GM19395 (cell line): Measurements from ENCODE around the gene ASIP.
"Not testable (repeated sequence)": the region's sequence is repeated elsewhere in the genome, so short reads cannot be mapped to it uniquely, and the experiment has no call there.

Experiments used
- ATAC-seq: cut with Tn5 transposase; IDR thresholded peaks from one replicate; pipeline ENCODE4 v1.9.1; 2021; ENCODE audit warnings: mild to moderate bottlenecking, moderate library complexity; ENCODE audit not compliant: unreplicated experiment

The ASIP gene

DNA sequence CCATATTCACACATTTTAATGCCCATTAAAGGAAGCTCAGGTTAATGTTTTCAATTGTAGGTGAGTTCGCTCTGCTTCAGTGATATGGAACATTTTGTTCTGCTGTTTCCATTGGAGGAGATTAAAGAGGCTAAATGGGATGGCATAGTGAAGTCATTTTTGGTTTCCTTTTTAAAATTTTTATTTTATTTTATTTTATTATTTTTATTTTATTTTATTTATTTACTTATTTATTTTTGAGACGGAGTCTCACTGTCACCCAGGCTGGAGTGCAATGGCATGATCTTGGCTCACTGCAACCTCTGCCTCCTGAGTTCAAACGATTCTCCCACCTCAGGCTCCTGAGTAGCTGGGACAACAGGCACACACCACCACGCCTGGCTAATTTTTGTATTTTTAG is 792 bp downstream of the ASIP start:
- not testable (repeated sequence) for ATAC-seq

DNA sequence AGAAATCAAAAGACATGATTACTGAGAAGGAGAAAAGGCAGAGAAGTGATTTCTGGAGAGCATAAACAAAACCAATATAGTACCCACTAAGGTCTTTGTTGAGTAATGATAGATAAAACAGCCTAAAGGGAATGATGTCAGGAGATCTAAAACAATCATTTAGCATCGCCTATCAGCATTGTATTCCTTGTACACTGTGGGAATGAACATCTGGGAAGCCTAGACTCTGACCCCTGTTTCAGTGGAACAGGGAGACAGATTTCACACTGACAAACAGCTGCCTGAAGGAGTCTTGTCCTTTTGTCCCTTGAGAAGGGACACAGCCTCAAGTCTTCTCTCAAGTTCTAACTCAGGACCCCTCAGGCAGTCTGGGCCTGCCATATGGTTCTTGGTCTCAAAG is 1.7 kb downstream of the ASIP start:
- ATAC-seq = no peak

GRCh38 chr20:34243377-34243776 is 2.2 kb downstream of the ASIP start:
- no peak for ATAC-seq

- ATAC-seq = no peak
These were observed 5.0 kb downstream of the ASIP start for GRCh38 chr20:34246126-34246626.

DNA sequence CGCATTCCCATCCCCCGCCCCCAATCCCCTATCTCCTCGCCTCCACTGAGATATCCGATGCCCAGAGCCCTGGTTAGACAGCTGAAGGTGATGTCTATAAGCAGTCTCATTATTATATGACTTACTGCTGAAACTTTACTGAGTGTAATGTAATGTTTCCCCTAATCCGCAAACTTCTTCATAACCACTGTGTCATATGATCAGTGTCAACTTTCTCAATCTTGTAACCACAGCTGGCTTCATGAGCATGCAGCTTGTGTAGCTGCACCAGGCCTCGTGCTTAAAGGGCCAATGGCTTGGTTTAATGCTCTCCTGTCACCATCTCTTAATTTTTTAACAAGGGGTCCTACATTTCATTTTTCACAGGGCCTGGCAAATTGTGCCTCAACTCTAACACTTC is 8.1 kb downstream of the ASIP start:
- ATAC-seq = no peak

GRCh38 chr20:34250005-34250404 is 8.8 kb downstream of the ASIP start:
- ATAC-seq = no peak

DNA sequence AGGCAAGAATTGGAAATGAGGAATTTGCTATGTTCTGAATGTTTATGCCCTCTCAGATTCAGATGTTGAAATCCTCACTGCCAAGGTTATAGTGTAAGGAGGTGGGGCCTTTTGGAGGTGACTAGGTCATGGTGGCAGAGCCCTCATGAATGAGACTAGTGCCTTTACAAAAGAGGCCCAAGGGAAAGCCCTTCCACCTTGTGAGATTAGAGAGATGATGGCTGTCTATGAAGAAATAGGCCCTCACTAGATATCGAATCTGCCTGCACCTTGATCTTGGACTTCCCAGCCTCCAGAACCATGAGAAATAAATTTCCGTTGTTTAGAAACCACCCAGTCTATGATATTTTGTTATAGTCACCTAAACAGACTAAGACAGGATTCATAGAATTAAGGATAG is 10.4 kb downstream of the ASIP start:
- ATAC-seq = no peak

DNA sequence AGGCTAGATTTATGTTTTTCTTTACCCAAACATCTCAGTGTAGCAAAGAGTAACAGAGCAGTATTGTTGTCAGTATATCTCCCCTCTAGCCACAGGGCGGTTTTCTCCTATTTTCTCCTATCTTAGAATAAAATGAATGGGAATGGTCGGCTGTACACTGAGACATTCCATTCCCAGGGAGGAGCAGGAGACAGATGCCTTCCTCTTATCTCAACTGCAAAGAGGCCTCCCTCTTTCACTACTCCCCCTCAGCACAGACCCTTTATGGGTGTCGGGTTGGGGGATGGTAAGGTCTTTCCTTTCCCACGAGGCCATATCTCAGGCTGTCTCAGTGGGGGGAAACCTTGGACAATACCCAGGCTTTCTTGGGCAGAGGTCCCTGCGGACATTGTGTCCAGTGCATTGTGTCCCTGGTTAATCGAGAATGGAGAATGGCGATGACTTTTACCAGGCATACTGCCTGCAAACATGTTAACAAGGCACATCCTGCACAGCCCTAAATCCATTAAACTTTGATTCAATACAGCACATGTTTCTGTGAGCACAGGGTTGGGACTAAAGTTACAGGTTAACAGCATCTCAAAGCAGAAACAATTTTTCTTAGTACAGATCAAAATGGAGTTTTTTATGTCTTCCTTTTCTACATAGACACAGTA is 11.3 kb downstream of the ASIP start:
- not testable (repeated sequence) for ATAC-seq

DNA sequence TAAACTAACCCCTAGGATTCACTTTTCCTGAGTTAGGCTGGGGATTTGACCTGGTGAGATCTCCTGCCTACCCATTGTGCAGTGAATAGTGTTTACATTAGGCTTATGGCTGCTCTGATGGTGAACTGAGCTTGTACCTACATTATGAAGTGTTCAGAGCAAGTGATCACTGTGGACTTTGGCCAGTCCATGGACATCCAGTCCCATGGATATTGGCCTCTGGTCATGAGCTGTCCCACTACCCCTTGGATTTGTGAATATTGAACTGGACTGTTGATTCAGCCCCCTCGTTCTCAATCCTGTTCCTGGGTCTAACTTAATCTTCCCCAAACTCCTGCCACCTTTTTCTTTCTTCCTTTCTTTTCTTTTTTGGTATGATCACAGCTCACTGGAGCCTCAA is 13.8 kb downstream of the ASIP start:
- no peak for ATAC-seq

DNA sequence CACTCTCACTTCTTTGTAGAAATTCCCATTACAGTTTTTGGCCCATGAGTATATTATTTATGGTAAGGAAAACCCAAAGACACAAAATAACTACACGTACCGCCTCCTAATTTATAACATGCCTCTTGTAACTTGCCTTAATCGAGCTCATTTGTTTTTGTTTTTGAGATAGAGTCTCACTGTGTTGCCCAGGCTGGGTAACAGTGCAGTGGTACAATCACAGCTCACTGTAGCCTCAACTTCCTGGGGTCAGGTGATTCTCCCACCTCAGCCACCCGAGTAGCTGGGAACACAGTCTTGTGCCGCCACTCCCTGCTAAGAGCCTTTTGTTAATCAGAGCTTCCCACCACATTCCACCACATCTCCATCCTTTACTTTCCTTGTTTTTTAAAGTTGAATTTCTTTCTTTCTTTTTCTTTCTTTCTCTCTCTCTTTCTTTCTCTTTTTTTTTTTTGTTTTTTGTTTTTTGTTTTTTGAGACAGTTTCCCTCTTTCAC is 15.5 kb downstream of the ASIP start:
- no peak for ATAC-seq

GRCh38 chr20:34260208-34260942 is 19.2 kb downstream of the ASIP start:
- no peak for ATAC-seq

DNA sequence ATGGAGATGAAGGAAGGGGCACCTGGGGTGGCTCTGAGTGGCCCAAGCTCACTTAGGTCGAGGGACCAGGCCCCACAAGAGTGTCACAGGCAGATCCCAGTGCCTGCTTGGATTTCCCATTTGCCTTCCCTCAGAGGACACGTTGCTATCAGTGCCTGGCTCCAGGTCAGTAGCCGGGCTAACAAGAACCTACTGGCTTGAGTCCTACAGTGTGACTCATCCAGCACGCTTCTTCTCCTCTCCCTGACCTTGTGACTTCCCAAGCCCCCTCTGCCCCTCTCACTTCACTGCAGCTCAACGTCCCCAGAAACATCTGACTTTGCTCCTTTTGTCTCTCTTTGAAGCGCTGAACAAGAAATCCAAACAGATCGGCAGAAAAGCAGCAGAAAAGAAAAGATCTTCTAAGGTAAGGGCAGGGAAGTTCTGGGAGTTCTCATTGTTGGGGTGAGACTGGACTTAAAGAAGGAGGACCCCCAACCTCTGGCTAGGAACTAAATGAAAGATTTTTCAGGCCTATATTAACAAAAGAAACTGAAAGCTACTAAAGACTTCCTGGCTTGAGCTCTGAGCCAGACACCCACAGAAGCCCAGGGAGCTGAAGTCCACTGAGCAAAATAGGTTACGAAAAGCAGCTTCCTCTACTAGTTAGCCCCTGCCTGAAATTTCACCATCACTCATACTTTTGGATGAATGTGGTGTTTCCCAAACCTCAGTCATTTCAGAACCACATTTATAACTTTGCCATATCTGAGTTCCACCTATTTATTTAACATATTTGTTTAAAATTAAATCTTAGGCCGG is 21.5 kb downstream of the ASIP start:
- no peak for ATAC-seq

DNA sequence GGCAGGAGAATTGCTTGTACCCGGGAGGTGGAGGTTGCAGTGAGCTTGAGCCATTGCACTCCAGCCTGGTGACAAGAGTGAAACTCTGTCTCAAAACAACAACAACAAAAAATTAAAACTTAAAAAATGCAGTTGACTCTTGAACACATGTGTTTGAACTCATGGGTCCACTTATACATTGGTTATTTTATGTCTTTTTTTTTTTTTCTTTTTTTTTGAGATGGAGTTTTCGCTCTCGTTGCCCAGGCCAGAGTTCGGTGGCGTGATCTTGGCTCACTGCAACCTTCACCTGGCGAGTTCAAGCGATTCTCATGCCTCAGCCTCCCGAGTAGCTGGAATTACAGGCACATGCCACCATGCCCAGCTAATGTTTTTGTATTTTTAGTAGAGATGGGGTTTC is 22.2 kb downstream of the ASIP start:
- not testable (repeated sequence) for ATAC-seq

GRCh38 chr20:34264141-34264540 is 22.9 kb downstream of the ASIP start:
- no peak for ATAC-seq

GRCh38 chr20:34268145-34268544 is 26.9 kb downstream of the ASIP start:
- no peak for ATAC-seq

- no peak for ATAC-seq
These were observed 27.8 kb downstream of the ASIP start for GRCh38 chr20:34268851-34269636.

DNA sequence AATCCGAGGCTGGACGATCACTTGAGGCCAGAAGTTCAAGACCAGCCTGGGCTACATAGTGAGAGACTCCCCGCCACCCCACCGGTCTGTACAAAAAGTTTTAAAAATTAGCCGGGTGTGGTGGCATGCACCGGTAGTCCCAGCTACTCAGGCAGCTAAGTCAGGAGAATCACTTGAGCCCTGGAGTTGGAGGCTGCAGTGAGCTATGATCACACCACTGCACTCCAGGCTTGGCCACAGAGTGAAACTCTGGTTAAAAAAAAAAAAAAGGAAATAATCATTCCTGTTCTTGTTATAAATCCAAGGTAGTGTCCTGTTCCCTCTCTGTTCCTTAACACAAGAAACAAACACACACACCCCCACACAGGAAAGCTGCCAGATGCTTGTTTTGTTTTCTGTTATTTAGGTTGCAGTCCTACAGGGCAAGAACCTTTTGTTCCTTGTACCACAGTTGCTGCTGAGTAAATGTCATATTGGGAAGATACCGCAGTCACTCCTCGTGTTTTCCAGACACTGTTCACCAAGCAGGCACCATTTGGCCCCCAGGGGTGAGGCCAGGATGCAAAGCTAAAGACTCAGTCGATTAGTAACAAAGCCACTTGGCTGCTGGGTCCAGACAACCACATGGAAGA is 28.9 kb downstream of the ASIP start:
- no peak for ATAC-seq

- ATAC-seq = no peak
These were observed 30.7 kb downstream of the ASIP start for GRCh38 chr20:34271956-34272355.

- ATAC-seq = no peak
These were observed 33.5 kb downstream of the ASIP start for GRCh38 chr20:34274694-34275093.

DNA sequence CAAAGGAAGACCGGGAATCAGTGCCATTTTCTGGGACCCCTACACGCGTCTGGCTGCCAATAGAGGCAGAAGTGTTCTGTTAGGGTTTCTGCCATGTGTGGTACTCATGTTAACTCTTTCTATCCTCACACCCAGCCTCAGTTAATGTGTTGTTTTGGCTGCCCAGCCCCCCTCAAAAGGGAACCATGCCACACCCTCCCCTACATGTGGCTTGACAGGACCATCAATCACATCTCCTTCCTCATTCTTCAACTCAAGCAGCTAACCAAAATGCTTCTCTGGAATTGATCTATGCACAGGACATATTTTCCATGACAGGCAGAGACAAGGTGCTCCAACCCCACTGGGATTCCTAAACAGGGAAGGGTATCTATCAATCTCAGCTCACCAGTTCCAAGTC is 40.0 kb downstream of the ASIP start:
- no peak for ATAC-seq
